Embryonic facial prominence (tissue), 1 donor: ENCODE data around the gene MAGEA9B.
A peak's percentile ranks its signal among the peaks of the same experiment; 100 is the strongest.
"Not testable (repeated sequence)": the region's sequence is repeated elsewhere in the genome, so short reads cannot be mapped to it uniquely, and the experiment has no call there.

Experiments used
- DNase-seq: peaks from one replicate; pipeline ENCODE4 v3.0.0-alpha.2; 2016; ENCODE audit errors: extremely low spot score

MAGEA9B gene

DNA sequence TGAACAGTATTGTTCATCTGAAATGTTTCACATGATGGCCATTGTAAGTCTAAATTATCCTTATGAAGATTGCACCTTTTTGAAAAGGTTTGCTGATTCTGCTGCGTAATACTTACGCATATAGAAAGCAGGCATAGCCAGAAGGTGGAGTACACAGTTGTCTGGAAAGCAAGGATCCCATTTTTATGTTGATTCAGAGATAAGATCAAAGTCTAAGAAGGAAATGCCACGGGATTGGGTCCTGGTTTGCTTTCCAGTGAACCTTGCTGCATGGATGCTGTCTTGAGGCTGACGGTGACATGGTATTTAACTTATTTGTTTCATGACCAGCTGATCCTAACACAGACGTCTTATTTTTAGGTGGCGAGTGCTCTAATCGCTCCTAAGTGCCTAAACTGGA lies 15.5 kb downstream of the MAGEA9B start:
- no peak for DNase-seq

DNA sequence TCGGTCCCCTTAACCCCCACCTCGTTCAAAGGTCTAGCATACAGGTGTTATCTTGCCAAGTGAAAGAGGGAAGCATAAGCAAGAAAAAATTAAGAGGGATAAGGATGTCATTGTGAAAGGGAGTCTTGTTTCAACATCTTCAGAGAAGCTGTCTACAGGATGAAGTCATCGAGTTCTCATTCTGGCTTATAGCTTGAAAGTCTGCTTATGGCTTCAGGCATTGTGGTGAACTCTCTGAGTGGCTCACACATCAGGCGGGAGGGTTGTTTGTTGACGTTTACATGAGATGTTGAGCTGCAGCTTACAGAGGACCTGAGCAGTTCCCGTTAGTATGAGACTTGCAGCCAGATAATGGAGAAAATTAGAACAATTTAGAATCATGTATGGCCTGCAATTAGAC lies 16.6 kb downstream of the MAGEA9B start:
- no peak for DNase-seq

DNA sequence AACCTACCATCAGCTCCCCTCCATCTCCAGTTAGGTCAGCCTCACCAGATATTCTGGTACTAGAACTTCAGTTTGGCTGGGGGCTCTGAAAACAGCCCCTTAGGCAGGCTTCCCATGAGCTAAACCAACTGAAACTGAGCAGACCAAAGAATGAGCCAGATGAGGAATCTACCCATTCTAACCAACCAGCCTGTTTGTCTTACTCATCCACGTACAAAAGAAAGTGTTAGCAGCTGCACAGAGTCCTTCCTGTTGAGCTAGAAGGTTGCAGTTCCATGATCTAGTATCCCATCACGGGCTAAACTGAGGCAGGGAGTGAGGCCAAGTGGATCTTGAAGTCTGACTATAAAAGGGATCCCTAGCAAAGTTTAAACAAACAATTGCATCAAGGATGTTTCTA lies 17.5 kb downstream of the MAGEA9B start:
- DNase-seq: no peak

DNA sequence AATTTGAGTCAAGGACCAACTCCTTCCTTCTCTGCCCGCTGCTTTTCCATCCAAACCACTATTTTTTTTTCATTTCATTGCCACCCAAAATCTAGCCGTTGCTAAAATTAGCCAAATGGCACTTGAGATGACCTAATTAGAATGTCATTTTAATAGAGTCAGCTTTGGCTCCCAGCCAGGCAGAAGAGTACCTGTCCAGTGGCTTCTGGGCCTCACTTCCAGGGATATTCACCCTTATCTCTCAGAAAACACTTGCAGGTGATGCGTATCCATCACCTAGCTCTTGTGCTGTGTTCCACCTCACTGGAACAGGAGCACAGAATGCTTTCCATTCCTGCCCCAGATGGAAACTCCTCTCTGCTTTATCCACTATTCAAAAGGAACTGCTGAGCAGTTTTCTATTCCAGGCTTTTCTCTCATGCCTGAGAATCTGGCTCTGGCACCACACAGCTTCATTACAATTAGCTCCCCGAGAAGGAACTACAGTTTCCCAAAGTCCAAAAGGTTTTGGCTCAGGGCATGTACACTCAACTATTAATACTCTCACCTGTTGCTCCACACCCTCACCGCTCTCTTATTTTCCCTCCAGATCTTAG lies 18.5 kb downstream of the MAGEA9B start:
- no peak for DNase-seq

DNA sequence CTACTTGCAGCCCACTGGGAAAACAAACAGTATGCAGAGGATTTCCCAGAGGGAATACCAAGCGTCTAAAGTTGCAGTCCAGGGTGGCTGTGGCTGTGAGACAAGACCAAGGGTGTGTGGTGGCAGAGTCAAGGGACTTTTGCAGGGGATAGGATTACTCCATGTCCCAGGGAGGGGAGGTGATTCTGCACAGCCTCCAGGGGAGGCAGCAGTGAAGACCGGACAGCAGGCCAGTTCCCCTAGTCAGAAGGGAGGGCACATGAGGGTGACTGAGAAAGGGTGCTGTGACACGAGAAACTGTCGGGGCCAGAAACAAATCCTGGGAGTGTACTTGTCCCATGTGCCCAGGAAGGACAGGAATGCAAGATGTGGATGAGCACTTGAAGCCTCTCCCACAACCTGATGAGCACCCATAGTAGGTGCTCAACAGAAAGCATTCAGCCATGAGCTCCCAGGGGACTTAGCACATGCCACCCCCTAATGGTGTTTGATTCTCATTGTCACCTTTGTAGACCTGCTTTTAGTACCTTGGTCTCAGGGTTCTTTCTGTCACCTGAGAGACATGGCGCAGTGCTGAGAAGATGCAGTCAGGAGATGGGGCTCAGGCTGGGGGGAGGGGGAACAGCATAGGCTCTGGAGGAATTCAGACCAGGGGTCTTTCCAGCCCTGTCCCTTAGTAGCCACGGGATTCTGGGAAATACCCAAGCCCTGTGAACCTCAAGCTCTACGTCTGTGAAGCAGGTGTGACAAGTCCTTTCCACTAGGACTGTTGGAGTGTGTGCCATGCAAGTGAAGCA lies 19.4 kb downstream of the MAGEA9B start:
- DNase-seq: no peak

DNA sequence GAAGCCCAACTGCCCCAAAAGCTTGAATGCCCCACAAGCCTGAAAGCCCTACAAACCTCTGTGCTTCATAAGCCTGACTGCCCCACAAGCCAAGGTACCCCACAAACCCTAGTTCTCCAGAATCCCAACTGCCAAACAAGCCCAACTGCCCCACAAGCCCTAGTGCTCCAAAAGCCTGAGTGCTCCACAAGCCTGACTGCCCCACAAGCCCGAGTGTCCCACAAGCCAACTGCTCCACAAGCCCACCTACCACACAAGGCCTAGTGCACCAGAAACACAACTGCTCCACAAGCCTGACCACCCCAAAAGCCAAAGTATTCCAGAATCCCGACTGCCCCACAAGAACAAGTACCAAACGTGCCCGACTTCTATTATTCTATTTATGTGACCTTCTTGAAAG lies 23.9 kb downstream of the MAGEA9B start:
- no peak for DNase-seq

DNA sequence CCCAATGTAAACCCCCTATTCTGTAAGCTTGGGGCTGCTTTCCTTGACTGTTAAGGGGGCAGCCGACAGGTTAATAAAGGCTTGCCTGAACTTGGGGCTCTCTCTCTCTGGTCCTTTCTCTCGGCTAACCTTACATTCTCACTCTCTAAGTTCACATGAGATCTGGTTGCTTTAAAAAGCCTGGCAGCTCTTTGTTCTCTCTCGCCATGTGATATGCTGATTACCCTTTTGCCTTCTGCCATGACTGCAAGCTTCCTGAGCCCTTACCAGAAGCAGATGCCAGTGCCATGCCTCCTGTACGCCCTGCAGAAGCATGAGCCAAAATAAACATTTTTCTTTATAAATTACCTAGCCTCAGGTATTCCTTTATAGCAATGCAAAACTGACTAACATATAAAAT lies 32.0 kb downstream of the MAGEA9B start:
- not testable (repeated sequence) for DNase-seq

DNA sequence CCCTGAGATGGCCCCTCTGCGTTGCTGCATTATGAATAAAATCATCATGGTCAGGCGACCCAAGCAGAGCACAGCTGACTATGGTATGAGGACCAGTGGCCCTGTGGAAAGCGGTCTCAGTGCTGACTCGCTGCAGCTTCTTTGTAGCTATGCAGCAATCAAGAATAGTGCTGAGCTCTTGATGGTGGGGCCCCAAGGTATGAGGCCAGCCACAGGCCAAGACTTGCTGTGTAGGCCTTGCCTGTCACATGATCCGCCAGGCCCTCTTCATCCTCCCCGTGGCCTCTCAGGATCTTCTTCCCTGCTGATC lies 35.4 kb downstream of the MAGEA9B start:
- DNase-seq: not testable (repeated sequence)

DNA sequence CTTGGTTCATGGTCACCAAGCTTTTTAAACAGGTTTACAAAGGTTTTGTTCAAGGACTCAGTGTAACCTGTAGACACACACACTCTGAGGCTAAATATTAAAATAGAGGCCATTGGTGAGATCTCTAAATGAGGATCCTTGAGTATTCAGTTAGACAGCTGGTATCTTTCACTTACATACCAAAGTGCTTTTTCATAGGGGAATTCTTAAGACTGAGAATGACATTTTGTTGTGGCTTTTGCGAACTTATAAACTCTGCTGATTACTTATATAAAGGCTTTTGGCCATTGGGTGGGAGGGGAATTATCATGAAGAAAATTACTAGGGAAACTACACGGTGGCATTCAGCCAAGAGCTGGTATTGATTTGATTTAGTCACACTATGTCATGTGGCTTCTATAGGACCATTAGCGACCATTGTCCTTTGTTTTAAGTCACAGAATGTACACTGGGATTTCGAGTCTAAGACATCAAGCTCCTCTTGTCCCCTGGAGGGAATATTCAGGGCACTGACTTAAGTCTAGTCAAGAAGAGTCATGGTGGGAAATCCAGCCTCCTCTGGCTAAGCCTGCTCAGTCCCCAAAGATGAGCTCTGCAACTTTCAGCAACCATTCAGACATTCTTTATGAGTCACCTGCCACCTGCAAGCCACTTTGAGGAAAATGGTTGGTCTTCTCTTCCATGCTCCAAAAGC lies 35.9 kb downstream of the MAGEA9B start:
- DNase-seq: not testable (repeated sequence)

DNA sequence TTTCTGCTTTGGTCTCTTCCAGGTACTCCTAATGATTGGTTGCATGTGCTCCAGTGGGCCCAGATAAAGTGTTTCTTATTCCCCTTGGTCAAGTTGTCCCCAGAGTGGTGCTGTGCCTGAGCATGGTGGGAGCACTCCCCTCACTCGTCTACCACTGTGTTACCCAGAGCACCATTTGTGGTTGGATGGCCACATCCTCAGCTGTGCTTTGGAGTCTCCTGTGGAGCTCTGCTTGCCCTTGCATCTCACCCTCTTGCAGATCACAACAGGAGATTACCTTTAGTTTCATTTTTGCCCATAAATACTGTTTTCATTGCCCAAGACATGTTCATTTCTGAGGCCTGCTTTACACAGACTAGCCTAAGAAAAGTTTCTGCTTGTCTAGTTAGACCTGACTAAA lies 36.8 kb downstream of the MAGEA9B start:
- not testable (repeated sequence) for DNase-seq

DNA sequence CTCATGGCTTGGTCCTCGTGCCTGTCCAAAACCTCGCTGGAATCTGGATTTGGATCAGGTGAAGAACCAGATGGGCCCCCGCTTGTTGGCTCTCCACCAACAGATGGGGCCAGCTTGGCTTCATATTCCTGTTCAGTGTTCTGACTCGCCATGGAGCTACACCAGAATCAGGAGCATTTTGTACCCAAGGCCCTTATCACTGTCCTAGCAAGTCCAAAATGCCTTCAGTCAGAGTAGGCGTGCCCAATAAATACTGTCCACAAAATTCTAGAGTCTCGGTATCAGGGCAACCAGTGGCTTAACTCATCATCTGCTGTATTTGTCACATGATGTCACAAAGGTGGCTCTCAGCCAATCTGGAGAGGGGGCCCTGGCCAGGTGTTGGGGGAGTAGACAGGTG lies 37.6 kb downstream of the MAGEA9B start, which contains the start of gene HSFX3:
TSS of gene HSFX3 (minus strand) at position 224 of the 400 bp plus-strand sequence. CDS start at position 152, 72 bp downstream.
- not testable (repeated sequence) for DNase-seq

DNA sequence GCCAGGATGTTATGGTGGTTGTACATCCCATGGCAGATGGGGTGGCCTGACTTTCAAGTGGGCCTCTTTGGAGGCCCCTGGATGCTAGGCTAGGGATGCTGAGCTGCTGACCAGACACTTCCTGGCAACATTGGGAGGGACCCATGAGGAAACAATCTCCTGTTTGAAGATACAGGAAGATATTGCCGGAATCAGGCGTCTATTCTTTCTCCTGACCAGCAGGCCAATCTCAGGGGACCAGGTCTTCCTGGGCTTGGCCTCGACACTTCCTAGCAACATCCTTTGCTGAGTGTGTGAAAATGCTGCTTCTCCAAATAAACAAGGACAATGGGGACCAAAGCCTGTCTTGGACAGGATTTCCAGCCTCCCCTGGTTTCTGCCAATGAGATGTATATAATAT lies 39.5 kb downstream of the MAGEA9B start:
- not testable (repeated sequence) for DNase-seq

DNA sequence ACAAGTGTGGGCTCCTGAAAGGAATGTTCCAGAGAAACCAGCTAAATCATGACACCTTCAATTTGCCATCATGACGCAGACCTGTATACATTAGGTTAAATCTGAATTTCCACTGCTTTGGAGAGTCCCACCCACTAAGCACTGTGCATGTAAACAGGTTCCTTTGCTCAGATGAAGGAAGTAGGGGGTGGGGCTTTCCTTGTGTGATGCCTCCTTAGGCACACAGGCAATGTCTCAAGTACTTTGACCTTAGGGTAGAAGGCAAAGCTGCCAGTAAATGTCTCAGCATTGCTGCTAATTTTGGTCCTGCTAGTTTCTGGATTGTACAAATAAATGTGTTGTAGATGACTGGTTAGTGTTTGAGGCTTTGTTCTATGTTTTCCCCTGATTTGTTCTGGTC lies 40.3 kb downstream of the MAGEA9B start:
- DNase-seq: not testable (repeated sequence)

DNA sequence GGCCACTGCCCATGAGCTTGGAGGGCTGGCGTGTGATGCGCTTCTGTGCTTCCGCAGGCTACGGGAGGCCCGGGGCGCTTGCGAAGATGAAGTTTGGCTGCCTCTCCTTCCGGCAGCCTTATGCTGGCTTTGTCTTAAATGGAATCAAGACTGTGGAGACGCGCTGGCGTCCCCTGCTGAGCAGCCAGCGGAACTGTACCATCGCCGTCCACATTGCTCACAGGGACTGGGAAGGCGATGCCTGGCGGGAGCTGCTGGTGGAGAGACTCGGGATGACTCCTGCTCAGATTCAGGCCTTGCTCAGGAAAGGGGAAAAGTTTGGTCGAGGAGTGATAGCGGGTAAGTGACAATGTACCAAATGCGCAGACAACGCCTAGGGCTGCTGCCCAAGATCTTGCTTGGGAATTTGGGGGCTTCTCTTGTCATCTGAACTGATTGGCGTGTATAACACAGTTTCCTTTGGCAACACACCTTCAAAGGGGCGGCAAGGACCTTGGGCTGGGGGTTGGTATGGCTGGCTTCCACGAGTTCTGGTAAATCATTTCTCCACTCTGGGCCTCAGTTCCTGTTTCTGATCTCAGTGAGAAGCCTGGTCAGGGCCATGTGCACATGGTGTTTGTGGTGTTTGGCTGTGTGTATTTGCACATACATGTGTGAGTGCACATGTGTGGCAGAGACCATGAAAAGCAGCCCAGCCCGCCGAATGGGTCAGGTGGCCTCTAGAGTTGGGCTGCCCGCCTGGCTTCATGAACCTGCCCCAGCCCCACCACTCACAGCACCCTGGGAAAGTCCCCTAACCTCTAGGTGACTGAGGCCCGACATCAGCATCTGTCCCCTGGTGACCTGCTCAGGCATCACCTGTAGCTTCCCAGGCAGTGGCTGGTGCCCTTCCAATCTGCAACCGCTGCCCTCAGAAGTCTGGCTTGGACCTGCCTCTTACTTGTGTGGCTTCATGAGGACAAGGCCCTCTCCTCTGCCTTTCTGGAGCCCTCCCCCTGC lies 41.4 kb downstream of the MAGEA9B start:
- DNase-seq: not testable (repeated sequence)

DNA sequence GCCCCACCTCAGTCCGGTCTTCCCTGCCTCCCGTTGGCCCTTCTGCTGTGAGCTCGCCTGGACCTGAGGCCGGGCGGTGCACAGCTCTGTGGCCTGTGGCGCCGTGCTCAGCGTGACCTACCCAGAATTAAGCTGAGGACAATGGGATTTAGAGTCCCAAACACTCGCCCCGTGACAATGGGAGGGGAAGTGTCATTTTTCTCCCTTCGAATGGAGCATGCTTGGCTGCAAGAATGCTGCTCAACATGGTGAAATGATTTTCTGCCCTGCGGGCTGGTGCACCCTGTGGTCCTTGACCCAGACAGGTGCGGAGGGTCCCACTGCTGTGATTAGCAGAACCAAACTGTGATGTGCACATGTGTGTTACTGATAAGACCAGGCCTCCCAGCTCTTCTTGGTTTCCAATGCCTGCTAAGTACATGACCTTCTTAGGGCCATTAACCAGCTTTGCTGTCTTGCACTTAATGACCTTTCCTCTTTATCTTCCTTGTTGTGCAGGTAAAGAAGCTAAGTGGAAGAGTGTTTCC lies 45.7 kb downstream of the MAGEA9B start:
- no peak for DNase-seq

DNA sequence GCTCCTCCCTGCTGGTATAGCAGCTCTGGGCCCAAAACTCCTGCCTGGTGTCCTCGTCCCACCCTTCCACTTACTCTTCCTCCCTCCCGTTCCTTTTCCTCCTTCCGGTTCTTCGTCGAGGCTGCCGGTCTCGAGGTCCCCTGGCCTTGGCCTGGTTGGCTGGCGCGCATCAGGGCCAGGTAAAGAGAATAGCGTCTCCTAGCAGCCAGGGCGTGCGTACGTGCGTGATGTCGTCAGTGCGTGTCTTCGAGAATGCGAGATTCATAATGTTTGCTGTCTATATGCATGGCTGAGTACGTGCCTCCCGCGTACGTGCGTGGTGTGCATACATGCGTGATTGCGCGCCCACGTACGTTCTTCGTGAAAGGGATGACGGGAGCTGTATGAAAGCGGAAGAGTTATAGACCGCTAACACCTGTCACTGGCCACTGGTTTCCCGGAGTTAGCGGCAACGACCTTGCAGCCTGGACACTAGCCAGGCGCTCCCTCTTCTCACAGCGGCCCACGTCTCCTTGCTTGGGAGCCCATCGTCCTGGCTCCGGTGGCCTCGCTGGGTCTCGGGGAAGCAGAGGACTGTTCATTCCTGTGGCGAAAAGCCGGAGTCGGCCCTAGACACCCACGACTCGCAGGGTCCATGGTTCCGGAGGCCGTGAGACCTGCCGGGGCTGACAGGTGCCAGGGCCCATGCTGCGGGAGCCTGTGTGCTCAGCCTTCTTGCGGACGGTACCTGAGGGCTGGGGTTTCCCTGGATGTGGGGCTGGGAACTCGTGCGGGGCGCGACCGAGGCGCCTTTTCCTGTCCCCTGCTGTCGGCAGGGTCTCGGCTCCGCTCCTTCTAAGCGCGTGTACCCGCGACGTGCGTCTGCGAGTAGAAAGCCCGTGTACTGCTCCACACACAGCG lies 46.4 kb downstream of the MAGEA9B start, which contains the start of gene EOLA1:
TSS of gene EOLA1 (plus strand) at position 392 of the 900 bp plus-strand sequence. CDS start 4,619 bp downstream, outside the sequence.
- DNase-seq: peak; percentile 79

DNA sequence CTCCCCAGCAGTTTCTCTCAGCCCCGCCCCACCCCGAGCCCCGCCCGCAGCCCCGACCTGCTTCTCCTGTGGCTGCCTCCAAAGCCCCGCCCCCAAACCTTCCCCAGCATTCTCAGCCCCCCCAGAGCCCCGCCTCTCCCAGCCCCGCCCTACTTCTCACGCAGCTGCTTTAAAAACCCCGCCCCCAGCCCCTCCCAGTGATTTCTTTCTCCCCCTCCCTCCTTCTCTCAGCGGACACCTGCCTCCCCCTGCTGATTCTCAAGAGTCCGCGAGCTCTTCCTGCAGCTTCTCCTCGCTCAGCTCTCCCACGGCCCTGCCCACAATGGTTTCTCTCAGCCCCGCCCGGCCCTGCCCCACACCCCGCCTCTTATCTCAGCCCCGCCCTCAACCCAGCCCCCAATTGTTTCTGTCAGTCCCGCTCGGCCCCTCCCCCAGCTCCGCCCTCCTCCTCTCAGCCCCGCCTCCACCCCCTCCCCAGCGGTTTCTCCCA lies 47.1 kb downstream of the MAGEA9B start:
- DNase-seq: peak; percentile 80

DNA sequence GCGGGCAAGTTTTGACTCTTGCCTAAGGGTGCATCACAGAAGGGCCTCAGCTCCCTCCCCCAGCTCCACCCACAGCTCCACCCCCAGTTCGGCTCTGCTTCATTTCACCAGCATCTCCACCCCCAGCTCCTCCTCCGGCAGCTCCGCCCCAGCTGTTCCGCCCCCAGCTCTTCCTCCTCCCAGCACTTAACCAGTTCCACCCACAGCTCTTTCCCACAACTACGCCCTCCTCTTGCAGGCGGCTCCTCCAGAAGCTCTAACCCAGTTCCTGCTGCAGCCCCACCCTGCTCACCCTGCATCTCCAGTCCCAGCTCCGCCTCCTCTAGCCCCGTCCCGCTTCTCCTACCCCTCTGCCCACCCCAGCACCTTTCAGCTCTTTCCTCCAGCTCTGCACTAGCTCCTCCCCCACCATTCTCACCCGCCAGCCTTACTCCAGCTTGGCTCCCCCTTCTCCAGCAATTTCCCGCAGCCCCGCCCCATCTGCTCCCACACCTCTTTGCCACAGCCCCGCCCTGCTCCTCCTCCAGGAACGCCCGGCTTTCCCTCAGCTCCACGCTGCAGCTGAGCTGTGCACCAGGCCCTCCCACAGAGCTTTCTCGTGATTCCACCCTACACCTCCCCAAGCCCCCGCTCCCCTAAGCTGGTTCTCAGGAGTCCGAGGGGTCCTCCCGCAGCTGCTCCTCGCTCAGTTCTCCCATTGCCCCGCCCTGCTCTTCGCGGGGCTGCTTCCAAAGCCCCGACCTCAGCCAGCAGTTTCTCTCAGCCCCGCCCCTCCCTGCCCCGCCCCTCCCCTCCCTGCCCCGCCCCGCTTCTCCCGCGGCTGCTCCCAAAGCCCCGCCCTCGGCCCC lies 47.8 kb downstream of the MAGEA9B start:
- DNase-seq: peak; percentile 82

DNA sequence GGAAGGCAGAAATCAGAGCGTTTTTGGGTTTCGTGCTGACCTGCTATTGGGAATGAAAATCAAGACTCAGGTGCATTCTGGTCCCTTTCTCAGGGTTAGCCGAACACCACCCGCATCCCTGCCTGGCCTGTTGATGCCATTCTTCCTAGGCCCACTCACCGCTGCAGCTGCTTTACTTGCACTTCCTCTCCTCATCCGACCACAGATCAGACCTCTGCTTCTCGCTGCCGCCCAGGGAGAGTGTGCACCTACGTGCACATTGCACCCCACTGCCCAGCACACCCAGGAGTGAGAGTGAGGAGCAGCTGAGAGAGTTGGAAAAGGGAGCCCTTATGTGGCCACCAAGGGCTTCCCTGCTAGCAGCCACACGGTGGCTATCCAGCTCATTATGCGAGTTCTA lies 49.8 kb downstream of the MAGEA9B start:
- DNase-seq: not testable (repeated sequence)
